Mesenchymal stem cell (in vitro differentiated cells and primary cell): ENCODE measurements around the gene TTC8.

ENCODE experiments used
- DNase-seq: peaks from one replicate; pipeline ENCODE4 v3.0.0-alpha.2; 2013
- H2AFZ ChIP-seq: one replicate; pipeline ENCODE4 v1.6.1; 2013; ENCODE audit warnings: low read depth, mild to moderate bottlenecking, control low read depth, inconsistent platforms, low read length, moderate library complexity
- H2AK5ac ChIP-seq: 2 replicates; pipeline ENCODE4 v1.6.1; 2013; ENCODE audit warnings: low read length, moderate library complexity, mild to moderate bottlenecking, inconsistent platforms; ENCODE audit not compliant: severe bottlenecking
- H2BK120ac ChIP-seq: one replicate; pipeline ENCODE4 v1.6.1; 2013; ENCODE audit warnings: low read depth, mild to moderate bottlenecking, inconsistent platforms, low read length, moderate library complexity
- H2BK12ac ChIP-seq, 2 experiments: one replicate each; pipeline ENCODE4 v1.6.1; 2013; ENCODE audit warnings: inconsistent platforms in 2 of 2, low read length in 2 of 2, mild to moderate bottlenecking in 2 of 2, moderate library complexity in 2 of 2, control low read depth in 1 of 2
- H2BK15ac ChIP-seq: one replicate; pipeline ENCODE4 v1.6.1; 2013; ENCODE audit warnings: mild to moderate bottlenecking, low read depth, inconsistent platforms; ENCODE audit not compliant: poor library complexity, severe bottlenecking
- H2BK5ac ChIP-seq: 2 replicates; pipeline ENCODE4 v1.6.1; 2013; ENCODE audit warnings: low read depth, mild to moderate bottlenecking, low read length, control low read depth, inconsistent platforms; ENCODE audit not compliant: poor library complexity, severe bottlenecking
- H3K14ac ChIP-seq, 2 experiments: one replicate each; pipeline ENCODE4 v1.6.1; 2013; ENCODE audit warnings: inconsistent platforms in 2 of 2, low read length in 2 of 2, control low read depth in 1 of 2, mild to moderate bottlenecking in 1 of 2, moderate library complexity in 1 of 2
- H3K18ac ChIP-seq, 2 experiments: one replicate each; pipeline ENCODE4 v1.6.1; 2013; ENCODE audit warnings: inconsistent platforms in 2 of 2, low read length in 2 of 2, control low read depth in 1 of 2, low read depth in 1 of 2, mild to moderate bottlenecking in 1 of 2
- H3K23ac ChIP-seq, 2 experiments: one replicate each; pipeline ENCODE4 v1.6.1; 2013; ENCODE audit warnings: inconsistent platforms in 2 of 2, low read length in 2 of 2, mild to moderate bottlenecking in 2 of 2, moderate library complexity in 2 of 2, control low read depth in 1 of 2
- H3K27ac ChIP-seq: 2 replicates; pipeline ENCODE4 v1.5.1; 2013; ENCODE audit warnings: mild to moderate bottlenecking, moderate library complexity, low read length, control low read depth, inconsistent platforms; ENCODE audit not compliant: poor library complexity, severe bottlenecking
- H3K27me3 ChIP-seq, 2 experiments: 2 replicates each; pipeline versions ENCODE4 v1.6.1 to v1.7.0; 2013; ENCODE audit warnings: low read length in 2 of 2, mild to moderate bottlenecking in 2 of 2, moderate library complexity in 2 of 2, control low read depth in 1 of 2, inconsistent platforms in 1 of 2; ENCODE audit not compliant: control insufficient read depth in 1 of 2, insufficient read depth in 1 of 2
- H3K36me3 ChIP-seq, 2 experiments: 2 replicates each; pipeline versions ENCODE4 v1.6.1 to v1.7.0; 2013; ENCODE audit warnings: low read length in 2 of 2, control low read depth in 1 of 2, inconsistent platforms in 1 of 2, low read depth in 1 of 2, mild to moderate bottlenecking in 1 of 2; ENCODE audit not compliant: insufficient read depth in 2 of 2, control insufficient read depth in 1 of 2
- H3K4ac ChIP-seq, 2 experiments: one replicate each; pipeline ENCODE4 v1.6.1; 2013; ENCODE audit warnings: inconsistent platforms in 2 of 2, low read length in 2 of 2, mild to moderate bottlenecking in 2 of 2, moderate library complexity in 2 of 2, control low read depth in 1 of 2, low read depth in 1 of 2
- H3K4me1 ChIP-seq: 2 replicates; pipeline ENCODE4 v1.6.1; 2013; ENCODE audit warnings: low read depth, low read length, control low read depth; ENCODE audit not compliant: control insufficient read depth, insufficient read depth
- H3K4me2 ChIP-seq: 2 replicates; pipeline ENCODE4 v1.6.1; 2013; ENCODE audit warnings: low read length, mild to moderate bottlenecking, inconsistent platforms; ENCODE audit not compliant: poor library complexity, severe bottlenecking
- H3K4me3 ChIP-seq, 2 experiments: 2 replicates each; pipeline versions ENCODE4 v1.5.1 to v1.7.0; 2013; ENCODE audit warnings: low read length in 2 of 2, mild to moderate bottlenecking in 2 of 2, control low read depth in 1 of 2, low read depth in 1 of 2; ENCODE audit not compliant: insufficient read depth in 1 of 2
- H3K79me1 ChIP-seq: replicated peaks from 2 replicates; pipeline ENCODE4 v1.6.1; 2013; ENCODE audit warnings: mild to moderate bottlenecking, control low read depth, low read length, inconsistent platforms; ENCODE audit not compliant: poor library complexity, severe bottlenecking
- H3K9ac ChIP-seq: 2 replicates; pipeline ENCODE4 v1.7.0; 2013; ENCODE audit warnings: mild to moderate bottlenecking, low read length, moderate library complexity
- H3K9me3 ChIP-seq: 2 replicates; pipeline ENCODE4 v1.7.0; 2013; ENCODE audit warnings: mild to moderate bottlenecking, low read length; ENCODE audit not compliant: control insufficient read depth
- H4K8ac ChIP-seq: one replicate; pipeline ENCODE4 v1.6.1; 2013; ENCODE audit warnings: inconsistent platforms, mild to moderate bottlenecking, low read length, moderate library complexity
- H4K91ac ChIP-seq: one replicate; pipeline ENCODE4 v1.6.1; 2013; ENCODE audit warnings: mild to moderate bottlenecking, low read length, inconsistent platforms
- WGBS: methylation state at CpG from one replicate; pipeline ENCODE4 v1.1.7; 2013; ENCODE audit warnings: mixed read lengths; 5-methylcytosine and 5-hydroxymethylcytosine counted together

TTC8 gene

DNA sequence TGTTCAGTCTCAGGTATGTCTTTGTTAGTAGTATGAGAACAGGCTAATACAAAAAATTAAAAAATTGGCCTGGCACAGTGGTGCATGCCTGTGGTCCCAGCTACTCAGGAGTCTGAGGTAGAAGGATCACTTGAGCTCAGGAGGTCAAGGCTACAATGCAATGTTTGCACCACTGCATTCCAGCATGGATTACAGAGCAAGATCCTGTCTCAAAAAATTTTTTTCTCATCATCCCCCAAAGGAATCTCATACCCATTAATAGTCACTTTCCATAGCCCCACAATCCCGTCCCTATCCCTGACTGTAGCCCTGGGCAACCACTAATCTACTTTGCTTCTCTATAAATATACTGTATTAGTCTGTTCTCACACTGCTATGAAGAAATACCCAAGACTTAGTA lies 57.8 kb downstream of the TTC8 start:
- no peak for DNase-seq
- no peaks in the 10 kb centered on the region for H3K4me1 ChIP-seq
- no peak overlapping the region for H3K4ac ChIP-seq
- H3K4me2 ChIP-seq: no peak overlapping the region
- 80% methylated on average over 1 of the region's 1 CpG for WGBS
- H3K9ac ChIP-seq: no peak overlapping the region
- no peak overlapping the region for H2BK12ac ChIP-seq
- H3K27ac ChIP-seq: no peak overlapping the region
- H3K79me1 ChIP-seq: no peaks in the 10 kb centered on the region
- no peaks in the 10 kb centered on the region for H3K27me3 ChIP-seq
- H2BK15ac ChIP-seq: no peak overlapping the region
- H3K4me3 ChIP-seq: no peak overlapping the region
- H3K23ac ChIP-seq: no peak overlapping the region
- H2BK5ac ChIP-seq: no peak overlapping the region
- H4K8ac ChIP-seq: no peak overlapping the region
- H4K91ac ChIP-seq: no peak overlapping the region
- peaks cover 0 to 49% of the 10 kb centered on the region in 2 experiments for H3K36me3 ChIP-seq
- H2AK5ac ChIP-seq: no peak overlapping the region
- H3K14ac ChIP-seq: no peak overlapping the region
- peaks cover 56% of the 10 kb centered on the region for H3K9me3 ChIP-seq
- H3K18ac ChIP-seq: no peak overlapping the region
- no peak overlapping the region for H2BK120ac ChIP-seq
- H2AFZ ChIP-seq: no peak overlapping the region

DNA sequence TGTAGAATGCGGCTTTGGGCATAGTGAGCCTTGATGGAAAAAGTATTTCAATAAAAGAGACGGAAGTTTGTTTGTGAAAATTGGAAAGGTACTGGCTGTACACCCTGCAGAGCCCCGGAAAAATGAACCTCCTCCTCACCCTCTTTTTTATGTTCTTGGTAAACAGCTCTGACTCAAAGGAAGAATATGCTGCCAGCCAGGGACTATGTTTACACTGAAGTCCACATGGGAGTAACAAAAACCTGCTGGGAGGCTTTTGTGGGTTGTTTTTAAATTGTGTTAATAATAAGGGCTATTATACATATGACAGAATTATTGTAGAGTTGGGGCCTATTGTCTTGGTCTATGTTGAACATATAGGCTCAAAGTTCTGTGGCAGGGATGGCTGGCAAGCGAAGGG lies 70.7 kb downstream of the TTC8 start:
- Histone ChIP-seq H3K4ac (no peak overlapping the region), H3K9ac (no peak overlapping the region), H3K18ac (no peak overlapping the region), H3K27ac (no peak overlapping the region), H2BK15ac (no peak overlapping the region), H2BK5ac (no peak overlapping the region), H3K23ac (no peak overlapping the region), H4K91ac (no peak overlapping the region), H3K9me3 (peaks cover 5% of the 10 kb centered on the region), H2AK5ac (no peak overlapping the region), H4K8ac (no peak overlapping the region), H3K4me3 (no peak overlapping the region), H2BK12ac (no peak overlapping the region), H3K14ac (no peak overlapping the region), H3K4me1 (no peaks in the 10 kb centered on the region), H2BK120ac (no peak overlapping the region), H3K36me3 (no peaks in the 10 kb centered on the region), H3K79me1 (no peaks in the 10 kb centered on the region), H2AFZ (no peak overlapping the region), H3K27me3 (peaks cover 5 to 16% of the 10 kb centered on the region in 2 experiments), H3K4me2 (no peak overlapping the region)
- WGBS: 60% methylated on average over 3 of the region's 4 CpGs
- DNase-seq: peak; percentile 36

DNA sequence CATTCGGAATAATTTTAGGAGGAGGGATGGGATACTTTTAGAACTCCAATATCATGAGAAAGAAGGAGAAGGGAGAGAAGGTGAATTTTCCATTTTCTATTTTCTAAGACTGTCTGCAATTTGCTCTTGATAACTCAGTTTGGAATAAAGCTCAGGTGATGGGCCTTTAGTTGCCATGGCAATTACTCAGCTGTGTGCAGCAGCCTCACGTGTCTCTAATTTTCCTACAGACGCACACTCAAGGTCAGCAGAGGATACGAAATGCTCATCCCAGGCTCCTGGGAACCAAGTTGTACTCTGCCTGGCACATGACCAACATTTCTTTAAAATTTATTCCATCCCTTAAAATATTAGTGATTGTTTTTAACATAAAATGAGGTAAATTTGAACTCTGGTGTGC lies 76.7 kb downstream of the TTC8 start:
- no peak overlapping the region for H2BK12ac ChIP-seq
- H3K9ac ChIP-seq: no peak overlapping the region
- no peak overlapping the region for H3K4me3 ChIP-seq
- no peaks in the 10 kb centered on the region for H3K4me1 ChIP-seq
- no peak overlapping the region for H2BK5ac ChIP-seq
- H4K8ac ChIP-seq: no peak overlapping the region
- no peak overlapping the region for H2AFZ ChIP-seq
- H3K79me1 ChIP-seq: no peaks in the 10 kb centered on the region
- no peak overlapping the region for H3K4ac ChIP-seq
- H3K27ac ChIP-seq: no peak overlapping the region
- H3K23ac ChIP-seq: no peak overlapping the region
- H3K36me3 ChIP-seq: no peaks in the 10 kb centered on the region
- H3K18ac ChIP-seq: no peak overlapping the region
- WGBS: 86% methylated on average over 3 of the region's 4 CpGs
- no peak overlapping the region for H2BK15ac ChIP-seq
- no peak for DNase-seq
- no peaks in the 10 kb centered on the region for H3K9me3 ChIP-seq
- no peak overlapping the region for H4K91ac ChIP-seq
- H3K4me2 ChIP-seq: no peak overlapping the region
- no peak overlapping the region for H3K14ac ChIP-seq
- peaks cover 0 to 9% of the 10 kb centered on the region in 2 experiments for H3K27me3 ChIP-seq
- H2BK120ac ChIP-seq: no peak overlapping the region
- no peak overlapping the region for H2AK5ac ChIP-seq

DNA sequence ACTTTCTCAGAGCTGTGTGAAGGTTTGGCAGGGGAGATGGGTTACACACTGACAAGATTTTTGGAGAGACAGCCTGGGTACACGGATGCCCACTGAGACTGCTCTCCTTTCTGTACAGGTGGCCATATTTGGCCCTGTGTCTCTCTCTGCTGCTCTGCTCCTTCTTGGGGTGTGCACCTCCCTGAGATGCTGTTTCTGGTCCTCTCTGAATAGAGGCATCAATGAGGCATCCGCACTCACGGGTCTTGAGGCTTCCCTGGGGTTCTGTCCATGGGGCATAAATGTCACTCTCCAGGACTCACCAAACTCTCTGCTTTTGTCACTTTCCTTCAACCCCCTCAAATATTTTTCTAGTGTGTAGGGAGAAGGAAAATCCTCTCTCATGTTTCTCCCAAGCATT lies 77.5 kb downstream of the TTC8 start:
- no peak overlapping the region for H4K91ac ChIP-seq
- no peak overlapping the region for H3K4ac ChIP-seq
- H3K27me3 ChIP-seq: peaks cover 0 to 9% of the 10 kb centered on the region in 2 experiments
- no peak overlapping the region for H2BK5ac ChIP-seq
- no peak overlapping the region for H2BK12ac ChIP-seq
- H3K27ac ChIP-seq: no peak overlapping the region
- H3K9ac ChIP-seq: no peak overlapping the region
- no peaks in the 10 kb centered on the region for H3K4me1 ChIP-seq
- WGBS: 95% methylated on average over 3 of the region's 3 CpGs
- H3K4me2 ChIP-seq: no peak overlapping the region
- H3K79me1 ChIP-seq: no peaks in the 10 kb centered on the region
- H3K9me3 ChIP-seq: no peaks in the 10 kb centered on the region
- no peak overlapping the region for H3K14ac ChIP-seq
- no peak overlapping the region for H4K8ac ChIP-seq
- no peak for DNase-seq
- H3K4me3 ChIP-seq: no peak overlapping the region
- no peak overlapping the region for H3K23ac ChIP-seq
- no peak overlapping the region for H2BK15ac ChIP-seq
- no peak overlapping the region for H2BK120ac ChIP-seq
- H2AFZ ChIP-seq: no peak overlapping the region
- no peak overlapping the region for H2AK5ac ChIP-seq
- no peaks in the 10 kb centered on the region for H3K36me3 ChIP-seq
- H3K18ac ChIP-seq: no peak overlapping the region
